Progenitor cell of endocrine pancreas (in vitro differentiated cells): ENCODE data around the gene PRMT3. TPM values are rescaled to one million over a fixed set of nuclear protein-coding genes. Genes with fewer than 3 reads are reported as not detected.

Experiments used
- DNase-seq: peaks from one replicate; pipeline ENCODE4 v3.0.0; 2021; ENCODE audit warnings: low spot score; ENCODE audit not compliant: unreplicated experiment
- H3K27ac Mint-ChIP-seq: 2 replicates; pipeline ENCODE4 v1.8.0; 2021; ENCODE audit warnings: mild to moderate bottlenecking, moderate library complexity, mixed read lengths
- H3K27me3 Mint-ChIP-seq: 2 replicates; pipeline ENCODE4 v1.8.0; 2021; ENCODE audit warnings: mixed read lengths
- H3K36me3 Mint-ChIP-seq: 2 replicates; pipeline ENCODE4 v1.8.0; 2022; ENCODE audit warnings: mixed read lengths; ENCODE audit not compliant: insufficient read depth
- H3K4me1 Mint-ChIP-seq: 2 replicates; pipeline ENCODE4 v1.8.0; 2021; ENCODE audit warnings: low read depth, mixed read lengths
- H3K4me3 Mint-ChIP-seq: 2 replicates; pipeline ENCODE4 v1.8.0; 2021; ENCODE audit warnings: low read depth, mild to moderate bottlenecking, moderate library complexity, mixed read lengths
- H3K9me3 Mint-ChIP-seq: 2 replicates; pipeline ENCODE4 v1.8.0; 2021; ENCODE audit warnings: low read depth, mixed read lengths
- CTCF ChIP-seq: fragments of 200-600 bp; sonication (generic); IDR thresholded peaks from one replicate; pipeline ENCODE4 v1.5.0; 2021; ENCODE audit warnings: antibody characterized with exemption, mild to moderate bottlenecking; ENCODE audit not compliant: unreplicated experiment
- total RNA-seq: library from RNA; stranded (reverse); gene quantifications from 2 replicates; pipeline ENCODE4 v1.2.1, GENCODE V29; 2021

The PRMT3 gene
- total RNA-seq, 1 donor from 2014 or later, result 12.2 TPM

GRCh38 chr11:20448834-20449233 is 61.3 kb downstream of the PRMT3 start:
- Mint-ChIP-seq H3K4me1 (peaks cover 1% of the 10 kb centered on the region), H3K9me3 (no peaks in the 10 kb centered on the region), H3K4me3 (no peak overlapping the region), H3K36me3 (no peaks in the 10 kb centered on the region), H3K27ac (no peak overlapping the region), H3K27me3 (no peaks in the 10 kb centered on the region)
- no peak for DNase-seq
- no peak for TF ChIP-seq CTCF

GRCh38 chr11:20450829-20451228 is 63.3 kb downstream of the PRMT3 start:
- Mint-ChIP-seq H3K27me3 (no peaks in the 10 kb centered on the region), H3K27ac (no peak overlapping the region)

GRCh38 chr11:20451568-20451967 is 64.1 kb downstream of the PRMT3 start:
- Mint-ChIP-seq H3K36me3 (no peaks in the 10 kb centered on the region), H3K27ac (no peak overlapping the region), H3K4me1 (peaks cover 1% of the 10 kb centered on the region), H3K27me3 (no peaks in the 10 kb centered on the region), H3K9me3 (no peaks in the 10 kb centered on the region), H3K4me3 (no peak overlapping the region)
- no peak for TF ChIP-seq CTCF
- no peak for DNase-seq

More at GRCh38 chr11:20450829-20451228, 63.3 kb downstream of the PRMT3 start:
- H3K36me3 Mint-ChIP-seq, result no peaks in the 10 kb centered on the region
- H3K9me3 Mint-ChIP-seq, result no peaks in the 10 kb centered on the region
- H3K4me1 Mint-ChIP-seq, result peaks cover 1% of the 10 kb centered on the region
- H3K4me3 Mint-ChIP-seq, result no peak overlapping the region
- no peak for DNase-seq
- no peak for TF ChIP-seq CTCF

GRCh38 chr11:20452585-20452984 is 65.1 kb downstream of the PRMT3 start:
- Mint-ChIP-seq H3K27ac (no peak overlapping the region), H3K36me3 (peaks cover 3% of the 10 kb centered on the region), H3K9me3 (no peaks in the 10 kb centered on the region), H3K27me3 (no peaks in the 10 kb centered on the region), H3K4me3 (no peak overlapping the region), H3K4me1 (no peaks in the 10 kb centered on the region)
- DNase-seq, result no peak
- TF ChIP-seq CTCF, result no peak

- no peaks in the 10 kb centered on the region for H3K27me3 Mint-ChIP-seq
- no peaks in the 10 kb centered on the region for H3K4me1 Mint-ChIP-seq
- no peaks in the 10 kb centered on the region for H3K9me3 Mint-ChIP-seq
- TF ChIP-seq CTCF, result no peak
- no peak overlapping the region for H3K27ac Mint-ChIP-seq
- DNase-seq, result no peak
- peaks cover 3% of the 10 kb centered on the region for H3K36me3 Mint-ChIP-seq
- H3K4me3 Mint-ChIP-seq, result no peak overlapping the region
Observed at GRCh38 chr11:20453657-20454316, 66.3 kb downstream of the PRMT3 start.
